Panc1 (cell line): ENCODE results near the gene ZNF587B.

Source experiments
- CTCF ChIP-seq: fragments of 450-650 bp; IDR thresholded peaks from 2 replicates; pipeline ENCODE4 v1.5.1; 2017; ENCODE audit warnings: mild to moderate bottlenecking
- POLR2AphosphoS5 ChIP-seq: IDR thresholded peaks from 2 replicates; pipeline ENCODE4 v1.6.1; 2012; ENCODE audit warnings: mild to moderate bottlenecking, low read depth, low read length, moderate library complexity
- REST ChIP-seq, 2 experiments: IDR thresholded peaks; 2 replicates each; pipeline ENCODE4 v1.6.1; 2011 to 2012; ENCODE audit warnings: low read depth in 2 of 2, control low read depth in 1 of 2, low read length in 1 of 2, mild to moderate bottlenecking in 1 of 2, moderate library complexity in 1 of 2; ENCODE audit not compliant: insufficient read depth in 1 of 2

- TF ChIP-seq POLR2AphosphoS5 (no peak), REST (IDR thresholded peaks at IDR 0.05; ENCODE audit: insufficient read depth in 1 of 2, low read depth in 2 of 2, low read length in 1 of 2) (no peak), CTCF (no peak)
Measured at GRCh38 chr19:57803265-57803593, 26.9 kb upstream of the ZNF587B start.
